Fibroblast of peridontal ligament (primary cell): ENCODE results near the gene NDUFS6.
"Not testable (repeated sequence)": the region's sequence is repeated elsewhere in the genome, so short reads cannot be mapped to it uniquely, and the experiment has no call there.

ENCODE experiments used
- DNase-seq: peaks from one replicate; pipeline ENCODE4 v3.0.0-alpha.2; 2010; ENCODE audit errors: extremely low read depth

NDUFS6 gene

GRCh38 chr5:1815881-1816292 is 14.7 kb downstream of the NDUFS6 start:
- no peak for DNase-seq

DNA sequence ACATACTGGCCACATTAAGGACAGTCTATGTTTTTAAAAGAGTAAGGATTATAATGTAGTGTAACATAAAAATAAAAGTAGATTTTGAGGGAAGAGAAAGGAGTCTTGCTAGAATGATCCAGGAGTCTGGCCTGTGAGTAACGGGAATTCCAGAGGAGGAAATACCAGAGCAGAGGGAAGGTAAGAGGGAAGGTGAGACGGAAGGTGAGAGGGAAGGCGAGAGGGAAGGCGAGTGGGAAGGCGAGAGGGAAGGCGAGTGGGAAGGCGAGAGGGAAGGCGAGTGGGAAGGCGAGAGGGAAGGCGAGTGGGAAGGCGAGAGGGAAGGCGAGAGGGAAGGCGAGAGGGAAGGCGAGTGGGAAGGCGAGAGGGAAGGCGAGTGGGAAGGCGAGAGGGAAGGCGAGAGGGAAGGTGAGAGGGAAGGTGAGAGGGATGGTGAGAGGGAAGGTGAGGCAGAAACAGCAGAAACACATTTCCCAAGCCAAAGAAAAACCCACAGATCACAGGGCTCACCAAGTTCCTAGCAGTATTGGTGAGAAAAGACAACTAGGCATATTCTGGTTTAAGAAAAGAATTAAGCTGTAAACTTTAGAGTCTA is 15.4 kb downstream of the NDUFS6 start:
- DNase-seq, result not testable (repeated sequence)

GRCh38 chr5:1817261-1818043 is 16.2 kb downstream of the NDUFS6 start:
- no peak for DNase-seq

DNA sequence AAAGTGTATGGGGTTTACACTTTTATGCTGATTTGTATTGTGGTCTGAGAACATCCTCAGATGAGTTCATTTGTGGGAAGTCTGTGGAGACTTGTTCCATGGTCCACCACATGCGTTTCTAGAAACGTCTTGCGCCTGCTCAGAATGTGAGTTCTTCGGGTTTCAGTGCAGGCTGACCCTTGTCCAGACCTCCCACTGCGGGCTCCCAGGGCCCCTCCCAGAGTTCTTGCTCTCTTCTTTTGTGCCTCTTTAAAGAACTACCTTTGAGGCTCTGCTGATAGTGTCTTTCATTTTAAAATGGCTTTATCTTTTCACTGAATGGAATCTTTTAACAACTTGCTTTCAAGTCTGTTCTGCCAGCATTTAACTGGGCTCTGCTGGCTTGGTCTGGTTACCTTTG is 17.6 kb downstream of the NDUFS6 start:
- no peak for DNase-seq

GRCh38 chr5:1819458-1819857 is 18.3 kb downstream of the NDUFS6 start:
- DNase-seq, result no peak

GRCh38 chr5:1820381-1820780 is 19.2 kb downstream of the NDUFS6 start:
- no peak for DNase-seq

- DNase-seq, result no peak
These were observed 19.7 kb downstream of the NDUFS6 start for GRCh38 chr5:1820926-1821325.

- DNase-seq, result no peak
These were observed 20.7 kb downstream of the NDUFS6 start for GRCh38 chr5:1821862-1822261.

DNA sequence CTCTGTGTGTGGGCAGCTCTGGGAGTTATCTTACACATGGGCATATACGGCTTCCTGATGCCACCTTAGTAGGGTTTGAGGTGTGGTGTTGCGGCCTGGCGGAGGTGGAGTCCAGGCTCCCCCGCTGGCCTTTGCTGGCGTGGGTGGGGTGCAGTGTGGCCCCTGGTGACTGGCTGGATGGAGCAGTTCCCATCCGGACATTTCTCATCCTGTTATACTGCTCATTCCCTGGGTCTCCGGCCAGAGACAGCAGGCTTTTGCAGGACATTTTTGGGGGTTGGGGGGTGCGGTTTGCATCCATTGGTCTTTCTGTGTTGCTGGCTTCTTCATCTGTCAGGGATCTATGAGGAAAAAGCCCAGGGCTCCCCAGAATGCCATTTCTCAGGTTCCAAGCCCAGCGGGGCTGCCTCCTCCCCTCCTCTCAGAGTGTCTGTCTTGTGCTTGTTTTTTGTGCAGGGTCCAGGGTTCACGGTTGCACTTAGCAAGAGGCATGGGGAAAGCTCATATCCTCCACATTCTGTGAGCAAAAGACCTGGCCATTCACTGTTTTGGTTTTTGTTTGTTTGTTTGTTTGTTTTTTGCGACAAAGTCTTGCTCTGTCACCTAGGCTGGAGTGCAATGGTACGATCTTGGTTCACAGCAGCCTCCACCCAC is 22.3 kb downstream of the NDUFS6 start:
- DNase-seq, result no peak

GRCh38 chr5:1824109-1824821 is 23.1 kb downstream of the NDUFS6 start:
- DNase-seq, result no peak

DNA sequence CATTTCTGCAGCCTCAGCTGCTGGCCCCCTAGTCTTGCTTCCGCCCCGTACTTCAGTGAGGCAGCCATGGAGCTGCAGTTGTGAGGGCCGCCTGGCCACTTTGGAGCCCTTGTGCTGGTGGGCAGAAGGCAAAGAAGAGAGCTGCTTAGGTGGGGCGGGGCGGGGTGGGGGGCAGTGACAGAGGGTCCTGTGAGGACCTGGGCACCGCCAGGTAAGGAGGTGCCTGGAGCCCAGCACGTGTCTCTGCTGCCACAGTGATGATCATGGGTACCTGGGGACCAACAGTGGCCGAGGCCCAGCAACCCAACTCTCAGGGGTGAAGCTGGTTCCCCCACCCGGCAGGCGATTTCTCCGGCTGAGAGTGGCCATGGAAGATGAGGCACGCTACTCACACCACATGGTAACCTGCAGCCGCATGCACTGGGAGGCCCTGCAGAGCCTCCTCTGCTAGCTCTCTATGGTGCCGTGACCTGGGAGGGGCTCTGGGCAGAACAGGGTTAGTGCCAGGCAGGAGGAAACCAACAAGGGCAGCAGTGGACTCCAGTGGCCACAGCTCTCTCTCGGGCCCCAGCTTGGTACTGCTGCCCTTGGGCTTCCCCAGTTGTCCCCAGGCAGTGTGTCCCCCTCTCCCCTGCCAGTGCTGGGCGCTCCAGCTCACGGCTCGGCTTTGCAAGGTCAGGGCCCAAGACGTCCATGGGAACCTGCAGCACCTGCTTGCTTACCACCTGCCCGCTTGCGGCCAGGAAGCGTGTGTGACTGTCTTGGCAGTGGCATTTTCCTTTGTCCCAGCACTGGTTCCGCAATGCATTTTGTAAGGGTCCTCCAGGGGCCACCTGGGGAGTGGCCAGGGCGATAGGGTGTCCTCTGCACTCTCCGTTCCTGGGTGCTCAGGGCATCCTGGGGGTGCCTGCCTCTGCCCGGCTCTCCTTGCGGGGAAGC is 24.0 kb downstream of the NDUFS6 start:
- DNase-seq, result no peak

DNA sequence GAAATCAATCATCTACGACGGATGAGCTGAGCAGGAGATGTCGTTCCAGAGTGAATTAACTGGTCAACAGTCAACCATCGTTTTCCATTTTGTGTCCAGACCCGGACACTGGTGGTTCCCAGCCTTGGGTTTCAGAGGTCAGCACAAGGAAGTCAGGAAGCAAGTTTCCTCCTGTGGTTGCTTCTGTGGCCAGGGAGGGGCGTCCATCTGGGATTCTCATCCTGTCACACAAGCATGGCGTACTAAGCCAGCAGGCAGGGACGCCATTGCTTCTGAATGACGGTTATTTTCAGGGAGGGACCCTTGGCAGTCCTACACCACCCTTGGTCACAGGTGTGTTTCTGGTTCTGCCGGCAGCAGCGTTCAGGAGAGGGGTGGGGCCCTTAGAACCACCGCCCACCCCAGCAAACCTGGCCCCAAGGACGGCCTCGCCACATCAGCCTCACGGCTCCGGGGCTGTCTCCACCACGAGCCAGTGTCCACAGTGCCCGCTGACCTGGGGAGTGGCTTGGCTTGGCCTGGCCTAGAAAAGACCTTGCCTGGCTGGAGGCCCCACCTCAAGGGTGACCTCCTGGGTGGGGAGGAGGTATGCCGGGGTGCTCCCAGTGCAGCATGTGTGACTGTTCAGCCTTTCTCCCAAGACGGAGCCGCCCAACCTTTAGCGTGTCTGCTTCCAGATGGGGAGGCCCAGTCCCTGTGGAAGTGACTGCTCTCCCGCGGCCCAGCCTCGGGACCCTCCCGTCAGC is 25.2 kb downstream of the NDUFS6 start:
- no peak for DNase-seq

DNA sequence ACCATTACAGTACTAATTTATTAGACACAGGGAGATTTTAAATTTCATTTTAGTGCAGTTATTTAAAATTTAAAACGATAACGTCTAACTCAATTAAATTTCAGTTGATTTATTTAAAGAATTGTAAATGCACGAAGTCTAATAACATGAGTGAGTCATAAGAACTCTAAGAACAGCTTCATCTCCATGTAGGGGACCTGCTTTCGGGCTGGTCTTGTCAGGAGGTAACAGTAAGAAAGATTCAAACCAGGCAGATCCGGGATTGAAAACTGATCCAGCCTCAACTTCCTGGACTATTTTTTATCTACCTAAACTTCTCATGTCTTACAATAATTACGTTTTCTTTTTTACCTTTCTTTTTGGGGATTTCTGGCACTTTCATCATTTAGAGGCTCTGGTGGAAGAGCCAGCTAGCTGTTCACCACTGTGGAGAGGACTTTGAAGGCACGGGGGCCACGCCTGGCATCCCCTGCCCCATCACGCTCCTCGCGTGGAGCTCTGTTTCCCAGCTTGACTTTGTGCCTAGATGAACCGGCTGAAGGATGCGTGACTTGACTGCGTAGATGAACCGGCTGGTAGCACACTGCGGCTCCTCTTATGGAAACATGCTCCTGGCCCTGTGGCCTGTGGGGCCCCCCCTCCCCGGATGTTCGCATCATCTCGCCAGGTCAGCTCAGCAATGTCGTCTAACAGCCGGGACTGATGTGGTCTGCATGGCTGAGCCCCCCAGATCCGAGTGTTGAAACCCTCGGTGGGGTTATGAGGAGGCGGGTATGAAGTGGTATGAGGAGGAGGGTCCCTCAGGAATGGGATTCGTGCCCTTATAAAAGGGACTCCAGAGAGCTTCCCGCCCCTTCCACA is 26.0 kb downstream of the NDUFS6 start:
- DNase-seq, result no peak

GRCh38 chr5:1827886-1828397 is 26.7 kb downstream of the NDUFS6 start:
- DNase-seq, result no peak

GRCh38 chr5:1830571-1831228 is 29.5 kb downstream of the NDUFS6 start:
- no peak for DNase-seq

DNA sequence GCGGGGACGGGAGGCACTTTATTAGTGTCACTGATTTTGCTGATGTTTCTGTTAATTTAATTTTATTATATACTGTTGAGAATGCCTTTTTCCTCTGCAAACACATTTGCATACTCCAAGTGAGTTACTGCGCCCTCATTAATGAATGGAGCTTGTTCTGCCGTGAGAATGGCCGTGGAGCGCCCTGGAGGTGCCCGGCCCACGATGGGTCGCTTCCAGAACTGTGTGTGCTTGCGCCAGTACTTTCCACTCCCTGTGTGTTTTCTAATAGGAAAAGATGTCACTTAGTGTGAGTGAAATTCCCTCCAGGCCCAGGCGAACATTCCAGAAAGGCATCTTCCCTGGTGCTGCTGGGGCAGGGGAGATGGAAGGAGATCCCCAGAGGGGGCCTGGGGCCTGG is 30.1 kb downstream of the NDUFS6 start:
- no peak for DNase-seq

DNA sequence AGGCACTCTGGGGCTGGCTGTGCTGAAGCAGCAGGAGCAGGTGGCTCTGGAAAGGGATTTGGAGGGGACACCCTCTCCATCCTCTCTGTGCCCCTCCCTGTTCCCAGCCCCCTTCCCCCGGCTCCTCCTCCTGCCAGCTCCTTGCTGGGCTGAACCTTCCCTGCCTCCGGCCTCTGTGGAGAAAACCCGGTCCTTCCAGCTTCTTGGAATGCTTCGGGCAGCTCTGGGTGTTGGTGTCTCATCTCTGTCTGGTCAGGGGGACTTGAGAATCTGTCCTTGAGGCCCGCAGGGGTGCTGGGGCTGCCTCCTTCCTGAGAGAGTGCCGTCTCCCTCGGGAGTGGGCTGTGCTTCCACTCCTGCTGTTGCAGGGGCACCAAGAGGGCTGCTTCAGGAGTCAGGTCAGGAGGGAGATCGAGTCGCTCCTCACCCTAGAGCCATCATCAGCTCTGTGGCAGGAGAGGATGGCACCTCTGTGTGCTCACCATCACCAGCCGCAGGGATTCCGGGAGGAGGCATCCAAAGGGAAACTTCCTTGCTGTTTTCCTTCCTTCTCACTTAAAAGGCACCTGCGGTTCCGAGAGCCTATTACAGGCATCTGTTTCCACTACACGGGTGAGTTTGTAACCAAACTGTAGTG is 30.6 kb downstream of the NDUFS6 start:
- DNase-seq, result no peak

DNA sequence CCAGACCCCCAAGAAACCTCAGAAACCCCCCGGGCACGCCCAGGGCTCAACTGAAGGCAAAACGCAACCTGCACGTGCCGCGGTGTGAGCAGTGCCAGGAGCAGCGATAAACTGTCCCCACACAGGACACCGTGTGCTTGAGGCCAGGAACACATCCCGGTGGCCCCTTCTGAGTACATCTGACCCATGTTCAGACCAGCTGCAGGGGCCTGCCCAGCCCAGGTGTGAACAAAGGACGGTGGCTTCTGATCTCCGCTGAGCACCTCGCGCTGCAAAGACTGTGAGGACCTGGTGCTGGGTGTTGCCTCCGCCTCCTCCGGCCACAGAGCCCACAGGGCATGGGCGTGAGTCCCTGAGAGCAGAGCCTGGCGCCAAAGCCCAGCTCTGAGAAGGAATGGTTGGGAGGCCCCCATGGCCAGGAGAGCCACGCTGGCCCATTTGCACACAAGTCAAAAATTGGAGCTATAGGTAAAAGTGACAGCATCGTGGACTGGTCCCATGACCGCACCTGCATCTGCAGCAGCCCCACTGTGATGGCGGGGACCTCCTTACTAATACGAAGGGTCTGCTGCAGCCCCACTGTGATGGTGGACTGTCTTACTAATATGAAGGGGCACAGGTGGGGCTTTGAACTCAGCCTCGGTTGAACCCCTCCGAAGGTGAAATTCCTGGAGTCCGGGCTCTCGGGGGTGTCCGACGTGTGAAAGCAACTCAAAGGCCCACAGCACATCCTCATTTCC is 31.5 kb downstream of the NDUFS6 start:
- DNase-seq, result no peak
